ENCODE results near the gene SPATS2L. TPM values are rescaled to one million over a fixed set of nuclear protein-coding genes. Genes with fewer than 3 reads are reported as not detected.
A peak's percentile ranks its signal among the peaks of the same experiment; 100 is the strongest.

Gene SPATS2L
- total and polyA plus RNA-seq, 2 of the 13 experiments (the other 11 are each of a cell fraction or from before 2014, with no cell fraction given): 154 to 212 TPM

DNA sequence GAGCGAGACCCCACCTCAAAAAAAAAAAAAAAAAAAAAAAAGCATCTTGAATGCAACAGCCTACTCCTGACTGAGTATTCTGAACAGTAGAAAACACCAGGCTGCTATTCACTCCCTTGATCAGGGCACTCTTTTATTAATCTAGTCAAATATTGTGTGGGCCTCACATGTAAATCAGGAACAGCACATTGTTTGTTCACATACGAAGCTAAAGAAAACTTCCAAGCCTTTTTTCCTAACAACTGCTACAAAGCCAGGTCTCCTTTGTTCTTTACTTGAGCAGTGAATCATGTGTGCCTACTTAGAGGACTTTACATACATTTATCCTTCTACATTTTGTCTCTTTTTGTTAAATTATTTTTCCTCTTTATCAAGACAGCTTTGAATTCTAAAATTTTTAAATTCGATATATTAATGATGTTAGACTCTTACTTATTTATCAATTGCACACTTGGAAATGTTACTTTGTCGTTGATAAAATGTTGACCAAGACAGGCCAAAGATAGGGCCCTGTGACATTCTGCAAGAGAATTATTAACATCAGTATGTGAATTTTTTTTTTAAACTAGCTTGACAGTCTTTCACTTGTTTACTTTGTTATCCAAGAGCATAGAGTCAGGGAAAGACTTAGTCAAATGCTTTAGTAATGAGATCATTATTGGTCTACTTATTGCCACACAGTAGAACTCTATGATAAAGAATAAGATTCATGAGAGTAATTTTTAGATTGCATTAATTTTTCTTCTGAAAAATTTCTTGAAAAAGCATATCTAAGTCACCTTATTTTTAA, 13.2 kb downstream of the SPATS2L start (continued):
- TF ChIP-seq SP5 (CRISPR knock-in tag; IDR thresholded peaks at IDR 0.05; ENCODE audit: borderline replicate concordance, low read depth): no peak
- TF ChIP-seq, protein P1, sequence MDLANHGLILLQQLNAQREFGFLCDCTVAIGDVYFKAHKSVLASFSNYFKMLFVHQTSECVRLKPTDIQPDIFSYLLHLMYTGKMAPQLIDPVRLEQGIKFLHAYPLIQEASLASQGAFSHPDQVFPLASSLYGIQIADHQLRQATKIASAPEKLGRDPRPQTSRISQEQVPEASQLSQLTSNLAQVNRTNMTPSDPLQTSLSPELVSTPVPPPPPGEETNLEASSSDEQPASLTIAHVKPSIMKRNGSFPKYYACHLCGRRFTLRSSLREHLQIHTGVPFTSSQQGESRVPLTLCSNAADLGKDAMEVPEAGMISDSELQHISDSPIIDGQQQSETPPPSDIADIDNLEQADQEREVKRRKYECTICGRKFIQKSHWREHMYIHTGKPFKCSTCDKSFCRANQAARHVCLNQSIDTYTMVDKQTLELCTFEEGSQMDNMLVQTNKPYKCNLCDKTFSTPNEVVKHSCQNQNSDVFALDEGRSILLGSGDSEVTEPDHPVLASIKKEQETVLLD (CRISPR knock-in tag; IDR thresholded peaks at IDR 0.05; ENCODE audit: low read depth): no peak
- TF ChIP-seq GTF3A (CRISPR knock-in tag; conservative IDR thresholded peaks at IDR 0.05): no peak
- TF ChIP-seq ZNF556 (CRISPR knock-in tag; IDR thresholded peaks at IDR 0.05; ENCODE audit: borderline replicate concordance): no peak
- TF ChIP-seq, protein P2, sequence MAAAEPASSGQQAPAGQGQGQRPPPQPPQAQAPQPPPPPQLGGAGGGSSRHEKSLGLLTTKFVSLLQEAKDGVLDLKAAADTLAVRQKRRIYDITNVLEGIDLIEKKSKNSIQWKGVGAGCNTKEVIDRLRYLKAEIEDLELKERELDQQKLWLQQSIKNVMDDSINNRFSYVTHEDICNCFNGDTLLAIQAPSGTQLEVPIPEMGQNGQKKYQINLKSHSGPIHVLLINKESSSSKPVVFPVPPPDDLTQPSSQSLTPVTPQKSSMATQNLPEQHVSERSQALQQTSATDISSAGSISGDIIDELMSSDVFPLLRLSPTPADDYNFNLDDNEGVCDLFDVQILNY (CRISPR knock-in tag; conservative IDR thresholded peaks at IDR 0.05): no peak
- TF ChIP-seq HIVEP1 (CRISPR knock-in tag; IDR thresholded peaks at IDR 0.05): no peak
- TF ChIP-seq ZC3H4 (CRISPR knock-in tag; IDR thresholded peaks at IDR 0.05; ENCODE audit: borderline replicate concordance): no peak
- TF ChIP-seq, protein P3, sequence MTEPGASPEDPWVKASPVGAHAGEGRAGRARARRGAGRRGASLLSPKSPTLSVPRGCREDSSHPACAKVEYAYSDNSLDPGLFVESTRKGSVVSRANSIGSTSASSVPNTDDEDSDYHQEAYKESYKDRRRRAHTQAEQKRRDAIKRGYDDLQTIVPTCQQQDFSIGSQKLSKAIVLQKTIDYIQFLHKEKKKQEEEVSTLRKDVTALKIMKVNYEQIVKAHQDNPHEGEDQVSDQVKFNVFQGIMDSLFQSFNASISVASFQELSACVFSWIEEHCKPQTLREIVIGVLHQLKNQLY (CRISPR knock-in tag; IDR thresholded peaks at IDR 0.05): no peak
- no peak for TF ChIP-seq ZNF788 (CRISPR knock-in tag; IDR thresholded peaks at IDR 0.05; ENCODE audit: borderline replicate concordance)
- TF ChIP-seq, protein P4, sequence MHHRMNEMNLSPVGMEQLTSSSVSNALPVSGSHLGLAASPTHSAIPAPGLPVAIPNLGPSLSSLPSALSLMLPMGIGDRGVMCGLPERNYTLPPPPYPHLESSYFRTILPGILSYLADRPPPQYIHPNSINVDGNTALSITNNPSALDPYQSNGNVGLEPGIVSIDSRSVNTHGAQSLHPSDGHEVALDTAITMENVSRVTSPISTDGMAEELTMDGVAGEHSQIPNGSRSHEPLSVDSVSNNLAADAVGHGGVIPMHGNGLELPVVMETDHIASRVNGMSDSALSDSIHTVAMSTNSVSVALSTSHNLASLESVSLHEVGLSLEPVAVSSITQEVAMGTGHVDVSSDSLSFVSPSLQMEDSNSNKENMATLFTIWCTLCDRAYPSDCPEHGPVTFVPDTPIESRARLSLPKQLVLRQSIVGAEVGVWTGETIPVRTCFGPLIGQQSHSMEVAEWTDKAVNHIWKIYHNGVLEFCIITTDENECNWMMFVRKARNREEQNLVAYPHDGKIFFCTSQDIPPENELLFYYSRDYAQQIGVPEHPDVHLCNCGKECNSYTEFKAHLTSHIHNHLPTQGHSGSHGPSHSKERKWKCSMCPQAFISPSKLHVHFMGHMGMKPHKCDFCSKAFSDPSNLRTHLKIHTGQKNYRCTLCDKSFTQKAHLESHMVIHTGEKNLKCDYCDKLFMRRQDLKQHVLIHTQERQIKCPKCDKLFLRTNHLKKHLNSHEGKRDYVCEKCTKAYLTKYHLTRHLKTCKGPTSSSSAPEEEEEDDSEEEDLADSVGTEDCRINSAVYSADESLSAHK (CRISPR knock-in tag; IDR thresholded peaks at IDR 0.05; ENCODE audit: borderline replicate concordance): no peak
- no peak for TF ChIP-seq ZSCAN22 (CRISPR knock-in tag; IDR thresholded peaks at IDR 0.05)
- TF ChIP-seq ARHGAP35 (CRISPR knock-in tag; IDR thresholded peaks at IDR 0.05; ENCODE audit: borderline replicate concordance): no peak
- TF ChIP-seq, protein P5, sequence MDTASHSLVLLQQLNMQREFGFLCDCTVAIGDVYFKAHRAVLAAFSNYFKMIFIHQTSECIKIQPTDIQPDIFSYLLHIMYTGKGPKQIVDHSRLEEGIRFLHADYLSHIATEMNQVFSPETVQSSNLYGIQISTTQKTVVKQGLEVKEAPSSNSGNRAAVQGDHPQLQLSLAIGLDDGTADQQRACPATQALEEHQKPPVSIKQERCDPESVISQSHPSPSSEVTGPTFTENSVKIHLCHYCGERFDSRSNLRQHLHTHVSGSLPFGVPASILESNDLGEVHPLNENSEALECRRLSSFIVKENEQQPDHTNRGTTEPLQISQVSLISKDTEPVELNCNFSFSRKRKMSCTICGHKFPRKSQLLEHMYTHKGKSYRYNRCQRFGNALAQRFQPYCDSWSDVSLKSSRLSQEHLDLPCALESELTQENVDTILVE (CRISPR knock-in tag; IDR thresholded peaks at IDR 0.05): peak; percentile 82; the same call in 1 of the 2 replicates
- TF ChIP-seq ZNF577 (CRISPR knock-in tag; IDR thresholded peaks at IDR 0.05; ENCODE audit: borderline replicate concordance, low read depth): no peak
- no peak for TF ChIP-seq ZNF780A (CRISPR knock-in tag; IDR thresholded peaks at IDR 0.05)
- no peak for TF ChIP-seq RFX3 (CRISPR knock-in tag; IDR thresholded peaks at IDR 0.05)
- TF ChIP-seq ZNF549 (CRISPR knock-in tag; IDR thresholded peaks at IDR 0.05): no peak
- peak; percentile 86; the same call in 1 of the 2 replicates for TF ChIP-seq SOX5 (CRISPR knock-in tag; IDR thresholded peaks at IDR 0.05; ENCODE audit: borderline replicate concordance)
- no peak for TF ChIP-seq REPIN1 (CRISPR knock-in tag; IDR thresholded peaks at IDR 0.05; ENCODE audit: borderline replicate concordance, low read depth)
- no peak for TF ChIP-seq ZFP36 (IDR thresholded peaks at IDR 0.05; ENCODE audit: borderline replicate concordance, low read depth, low read length, partially characterized antibody)
